NCI-H2107 treated with DMSO at 0.1 percent for 48 hours (cell line): ENCODE results near the gene TRPM7.
A peak's percentile ranks its signal among the peaks of the same experiment; 100 is the strongest.
"Not testable (repeated sequence)": the region's sequence is repeated elsewhere in the genome, so short reads cannot be mapped to it uniquely, and the experiment has no call there.

ENCODE experiments used
- DNase-seq: peaks from one replicate; lab custom pipeline; 2025; ENCODE audit not compliant: unreplicated experiment; lab: John Stamatoyannopoulos, UW

Gene TRPM7

GRCh38 chr15:50686469-50687301, at the start of gene TRPM7:
Gene TRPM7, minus strand, starts transcription at chr15:50686797. Its CDS starts 264 bp downstream, at chr15:50686533.
- DNase-seq, result peak; percentile 34

GRCh38 chr15:50735156-50735555, 48.6 kb upstream of the TRPM7 start:
- DNase-seq, result no peak

DNA sequence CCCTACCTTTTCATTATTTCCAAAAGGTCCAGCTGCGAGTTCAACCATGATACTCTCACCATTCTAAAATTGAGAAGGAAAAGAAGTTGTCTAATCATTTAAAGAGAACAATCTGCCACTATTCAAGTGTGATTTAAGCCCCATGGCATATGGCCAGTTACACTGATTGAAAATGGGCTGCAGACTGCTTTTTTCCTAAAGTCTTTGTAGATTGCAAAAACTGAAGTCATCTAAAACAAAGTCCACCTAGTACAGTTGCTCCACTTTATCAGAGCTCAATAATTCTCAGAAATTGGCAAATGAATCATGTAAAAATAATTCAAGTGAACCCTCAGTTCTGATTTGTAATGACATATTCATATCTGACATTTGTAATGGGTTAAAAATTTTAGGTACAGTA, 39.7 kb upstream of the TRPM7 start:
- DNase-seq, result no peak

DNA sequence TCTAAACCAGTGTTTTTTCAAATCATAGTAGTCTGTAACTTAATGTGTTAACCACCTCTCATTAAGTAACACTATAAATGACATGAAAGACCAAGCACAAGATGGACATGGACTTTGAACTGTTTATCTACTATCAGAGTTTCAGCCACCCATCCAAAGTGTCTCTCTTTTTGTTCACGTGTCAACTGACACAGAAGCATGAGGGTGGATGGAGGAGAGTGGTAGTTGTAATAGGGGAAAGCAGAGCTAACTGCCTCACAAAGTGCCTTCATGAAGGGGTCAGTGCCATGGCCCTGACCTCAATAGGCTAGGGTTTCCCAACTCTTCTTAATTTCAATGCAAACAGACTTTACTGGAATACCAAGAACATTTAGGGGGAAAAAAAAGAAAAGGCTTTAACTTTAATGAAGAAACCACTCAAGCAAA, 32.1 kb upstream of the TRPM7 start:
- no peak for DNase-seq

GRCh38 chr15:50712018-50712417, 25.4 kb upstream of the TRPM7 start:
- no peak for DNase-seq

GRCh38 chr15:50710585-50710984, 24.0 kb upstream of the TRPM7 start:
- DNase-seq, result no peak

GRCh38 chr15:50707878-50708427, 21.4 kb upstream of the TRPM7 start:
- no peak for DNase-seq

- no peak for DNase-seq
These were observed 16.3 kb upstream of the TRPM7 start for GRCh38 chr15:50702762-50703334.

DNA sequence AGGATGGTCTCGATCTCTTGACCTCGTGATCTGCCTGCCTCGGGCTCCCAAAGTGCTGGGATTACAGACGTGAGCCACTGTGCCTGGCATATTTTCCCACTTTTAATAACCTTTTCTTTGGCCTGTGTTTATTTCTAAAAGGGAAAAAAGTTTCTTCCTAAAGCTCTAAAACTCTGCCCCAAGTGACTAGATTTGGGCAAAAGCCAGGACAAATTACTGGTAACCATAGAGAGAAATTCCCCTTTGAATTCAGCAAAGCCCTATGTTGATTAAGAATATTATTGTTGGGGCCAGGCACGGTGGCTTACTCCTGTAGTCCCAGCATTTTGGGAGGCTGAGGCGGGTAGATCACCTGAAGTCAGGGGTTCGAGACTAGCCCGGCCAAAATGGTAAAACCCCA, 11.5 kb upstream of the TRPM7 start:
- DNase-seq, result no peak

- DNase-seq, result no peak
These were observed 10.7 kb upstream of the TRPM7 start for GRCh38 chr15:50697109-50697797.

DNA sequence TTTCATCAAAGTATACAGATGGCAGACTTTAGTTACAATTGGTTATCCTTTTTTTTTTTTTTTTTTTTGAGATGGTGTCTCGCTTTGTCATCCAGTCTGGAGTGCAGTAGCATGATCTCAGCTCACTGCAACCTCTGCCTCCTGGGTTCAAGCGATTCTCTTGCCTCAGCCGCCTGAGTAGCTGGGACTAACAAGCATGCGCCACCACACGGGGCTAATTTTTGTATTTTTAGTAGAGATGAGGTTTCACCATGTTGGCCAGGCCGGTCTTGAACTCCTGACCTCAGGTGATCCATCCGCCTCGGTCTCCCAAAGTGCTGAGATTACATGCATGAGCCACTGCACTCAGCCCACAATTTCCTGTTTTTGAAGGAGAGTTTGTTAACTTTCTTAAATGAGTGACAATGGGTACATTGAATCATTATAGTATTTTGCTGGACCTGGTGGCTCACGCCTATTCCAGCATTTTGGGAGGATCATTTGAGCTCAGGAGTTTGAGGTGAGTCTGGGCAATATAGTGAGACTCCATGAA, 8.1 kb upstream of the TRPM7 start:
- not testable (repeated sequence) for DNase-seq

GRCh38 chr15:50687302-50687902, 805 bp upstream of the TRPM7 start:
- DNase-seq, result no peak

- peak; percentile 5 for DNase-seq
These were observed 575 bp downstream of the TRPM7 start for GRCh38 chr15:50685976-50686468.

DNA sequence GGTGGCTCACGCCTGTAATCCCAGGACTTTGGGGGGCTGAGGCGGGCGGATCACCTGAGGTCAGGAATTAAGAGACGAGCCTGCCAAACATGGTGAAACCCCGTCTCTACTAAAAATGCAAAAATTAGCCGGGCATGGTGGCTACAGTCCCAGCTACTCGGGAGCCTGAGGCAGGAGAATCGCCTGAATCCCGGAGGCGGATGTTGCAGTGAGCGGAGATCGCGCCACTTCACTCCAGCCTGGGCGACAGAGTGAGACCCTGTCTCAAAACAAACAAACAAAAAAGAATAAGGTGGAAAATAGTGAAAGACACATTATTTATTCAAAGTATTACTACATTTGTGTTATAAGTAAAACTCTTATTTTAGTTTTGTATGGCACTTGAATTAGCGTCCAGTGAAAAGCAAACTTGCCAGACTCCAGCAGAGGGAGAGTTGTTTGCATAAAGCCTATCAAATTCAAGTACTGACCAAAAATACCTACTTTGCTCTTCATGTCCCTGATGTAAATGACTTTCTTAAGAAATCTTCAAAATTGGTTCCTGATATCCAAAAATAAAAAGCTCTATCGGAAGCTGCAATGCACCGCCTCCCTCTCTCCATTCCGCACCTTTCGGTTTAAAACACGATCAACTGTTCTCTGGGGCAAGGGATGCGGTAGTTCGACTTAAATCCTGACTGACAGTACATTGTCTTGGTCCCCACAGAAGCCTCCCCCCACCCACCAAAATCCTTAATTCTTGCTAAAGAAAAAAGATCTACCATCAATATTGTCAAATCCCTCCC, 1.2 kb downstream of the TRPM7 start:
- no peak for DNase-seq

DNA sequence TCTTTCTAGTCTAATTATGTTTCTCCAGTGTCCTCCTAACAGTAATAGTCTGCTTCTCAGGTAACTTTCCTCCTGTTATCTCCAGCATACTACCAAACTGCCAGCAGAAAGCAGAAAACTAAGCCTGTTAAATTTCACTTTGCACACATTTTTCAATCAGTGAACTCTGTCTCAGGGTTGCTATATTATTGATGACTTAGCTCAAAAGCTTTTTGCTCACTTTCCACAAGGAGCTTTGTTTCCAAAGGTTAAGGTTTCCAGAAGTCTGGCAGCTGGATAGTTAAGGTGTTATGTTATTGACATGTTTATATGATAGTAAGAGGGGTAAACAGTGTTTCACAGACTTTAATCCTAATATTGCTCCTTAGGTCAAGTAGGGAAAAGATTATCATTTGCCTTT, 5.1 kb downstream of the TRPM7 start:
- no peak for DNase-seq

GRCh38 chr15:50676799-50677483, 9.7 kb downstream of the TRPM7 start:
- DNase-seq, result no peak

GRCh38 chr15:50675535-50676144, 11.0 kb downstream of the TRPM7 start:
- no peak for DNase-seq

GRCh38 chr15:50670115-50670514, 16.5 kb downstream of the TRPM7 start:
- DNase-seq, result no peak

DNA sequence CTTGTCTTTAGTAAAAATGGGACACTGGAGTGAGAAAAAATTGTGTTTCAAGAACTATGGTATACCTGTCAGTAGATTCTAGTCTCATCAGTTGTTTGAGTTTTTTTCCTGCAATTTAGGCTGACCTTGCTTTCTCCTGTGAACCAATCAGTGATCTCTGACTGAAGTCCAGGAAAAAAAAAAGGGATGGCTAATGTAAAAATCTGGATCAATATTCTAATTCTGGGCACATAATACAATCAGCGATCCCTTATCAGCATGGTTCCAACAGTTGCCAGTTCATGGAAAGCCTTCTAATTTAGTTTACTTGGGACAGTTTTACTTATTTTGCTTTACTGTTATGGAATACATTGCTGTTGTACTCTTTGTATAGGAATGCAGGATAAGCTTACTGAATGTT, 17.0 kb downstream of the TRPM7 start:
- no peak for DNase-seq
